Neural crest cell (in vitro differentiated cells): Measurements from ENCODE around the gene SLC47A2. TPM values are rescaled to one million over a fixed set of nuclear protein-coding genes. Genes with fewer than 3 reads are reported as not detected.

ENCODE experiments used
- DNase-seq: peaks from one replicate; pipeline ENCODE4 v3.0.0; 2021; ENCODE audit warnings: low read depth, mixed read lengths, low spot score
- H3K27ac Mint-ChIP-seq: one replicate; pipeline ENCODE4 v1.8.0; 2021; ENCODE audit warnings: mild to moderate bottlenecking, mixed read lengths; ENCODE audit not compliant: unreplicated experiment
- H3K27me3 Mint-ChIP-seq: 2 replicates; pipeline ENCODE4 v1.8.0; 2021; ENCODE audit warnings: low read depth, mild to moderate bottlenecking, mixed read lengths
- H3K36me3 Mint-ChIP-seq: 2 replicates; pipeline ENCODE4 v1.8.0; 2021; ENCODE audit warnings: low read depth, mild to moderate bottlenecking, mixed read lengths
- H3K4me1 Mint-ChIP-seq: 2 replicates; pipeline ENCODE4 v1.8.0; 2021; ENCODE audit warnings: mixed read lengths
- H3K4me3 Mint-ChIP-seq: one replicate; pipeline ENCODE4 v1.8.0; 2021; ENCODE audit warnings: mild to moderate bottlenecking, mixed read lengths
- H3K9me3 Mint-ChIP-seq: 2 replicates; pipeline ENCODE4 v1.8.0; 2021; ENCODE audit warnings: mixed read lengths
- total RNA-seq: library from RNA; stranded (reverse); gene quantifications from 2 replicates; pipeline ENCODE4 v1.2.1, GENCODE V29; 2021
- TF ChIP-seq, protein P1 (sequence below): fragments of 200-600 bp; sonication (generic); conservative IDR thresholded peaks from 2 replicates; pipeline ENCODE4 v1.5.0; 2021; ENCODE audit warnings: antibody characterized with exemption, mild to moderate bottlenecking

Gene SLC47A2
- total RNA-seq, 1 donor from 2014 or later: not detected

DNA sequence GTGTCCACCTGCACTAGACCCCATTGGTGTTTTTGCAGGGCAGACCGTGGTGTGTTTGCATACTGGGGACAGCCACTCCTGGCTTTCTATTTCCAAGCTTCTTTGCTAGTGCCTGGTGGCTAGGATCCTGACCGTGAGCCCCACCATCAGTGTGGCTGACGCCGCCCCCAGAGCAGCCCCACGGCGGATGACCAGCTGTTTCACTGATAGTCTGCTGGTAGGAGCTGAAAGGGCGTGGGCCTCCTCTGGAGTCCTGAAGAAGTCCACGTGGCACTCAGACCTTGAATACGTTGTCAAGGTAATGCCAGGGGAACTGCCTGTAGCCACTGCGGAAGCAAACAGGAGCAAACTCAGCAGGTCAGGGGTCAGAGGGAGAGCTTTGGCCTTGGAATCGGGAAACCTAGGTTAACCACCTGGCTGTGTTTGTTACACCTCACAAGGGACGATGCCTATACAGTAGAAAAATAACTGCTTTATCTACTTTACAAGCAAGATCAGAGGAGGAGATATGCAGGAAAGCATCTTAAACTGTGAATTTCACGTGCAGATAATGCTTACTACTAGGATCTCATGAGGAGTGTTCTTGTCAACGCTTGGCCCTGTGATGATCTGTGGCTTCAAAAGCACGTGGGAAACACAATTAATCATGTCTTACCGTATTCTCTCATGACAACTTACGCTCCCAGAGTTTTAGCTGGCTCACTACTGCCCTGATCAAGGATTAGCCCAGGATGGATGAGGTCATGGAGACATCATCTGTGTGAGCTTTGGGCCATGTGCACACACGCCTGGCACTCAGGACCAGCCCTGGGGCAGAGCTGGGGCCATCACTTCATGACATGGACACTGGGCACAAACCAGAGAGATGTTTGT is 37.6 kb downstream of the SLC47A2 start:
- Mint-ChIP-seq H3K4me3 (no peak overlapping the region), H3K36me3 (peaks cover 55% of the 10 kb centered on the region)

DNA sequence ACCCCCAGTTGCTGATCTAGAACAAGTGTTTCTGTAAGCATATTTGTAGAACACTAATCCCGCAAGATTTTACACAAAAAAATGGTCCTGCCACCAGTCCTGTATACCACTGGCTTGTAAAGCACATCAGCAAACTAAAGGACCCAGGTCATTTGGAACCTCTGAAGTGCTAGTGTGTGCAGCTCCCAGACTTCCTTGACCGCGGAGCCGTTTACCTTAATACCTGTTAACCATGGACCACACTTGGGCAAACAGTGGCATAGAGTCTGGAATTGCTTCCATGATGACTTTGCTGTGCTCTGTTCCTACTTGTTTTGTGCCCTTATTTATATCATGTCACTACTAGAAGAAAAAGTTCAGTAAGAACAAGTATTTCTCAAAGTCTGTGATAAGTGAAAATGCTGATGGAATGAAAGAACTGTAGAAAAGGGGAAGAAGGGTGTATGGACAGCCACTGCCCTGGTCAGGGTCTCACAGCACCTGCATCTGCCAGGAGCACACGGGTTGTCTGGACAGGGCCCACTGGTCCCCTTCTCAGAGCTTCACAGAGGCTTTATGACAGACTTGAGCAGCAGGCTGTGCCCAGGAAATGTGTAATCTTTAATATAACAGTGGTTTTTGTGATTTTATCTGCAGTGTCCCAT is 38.5 kb downstream of the SLC47A2 start:
- Mint-ChIP-seq H3K4me1 (no peaks in the 10 kb centered on the region), H3K27ac (no peak overlapping the region), H3K4me3 (no peak overlapping the region), H3K27me3 (no peaks in the 10 kb centered on the region), H3K36me3 (peaks cover 46% of the 10 kb centered on the region), H3K9me3 (peaks cover 9% of the 10 kb centered on the region)
- TF ChIP-seq, protein P1, sequence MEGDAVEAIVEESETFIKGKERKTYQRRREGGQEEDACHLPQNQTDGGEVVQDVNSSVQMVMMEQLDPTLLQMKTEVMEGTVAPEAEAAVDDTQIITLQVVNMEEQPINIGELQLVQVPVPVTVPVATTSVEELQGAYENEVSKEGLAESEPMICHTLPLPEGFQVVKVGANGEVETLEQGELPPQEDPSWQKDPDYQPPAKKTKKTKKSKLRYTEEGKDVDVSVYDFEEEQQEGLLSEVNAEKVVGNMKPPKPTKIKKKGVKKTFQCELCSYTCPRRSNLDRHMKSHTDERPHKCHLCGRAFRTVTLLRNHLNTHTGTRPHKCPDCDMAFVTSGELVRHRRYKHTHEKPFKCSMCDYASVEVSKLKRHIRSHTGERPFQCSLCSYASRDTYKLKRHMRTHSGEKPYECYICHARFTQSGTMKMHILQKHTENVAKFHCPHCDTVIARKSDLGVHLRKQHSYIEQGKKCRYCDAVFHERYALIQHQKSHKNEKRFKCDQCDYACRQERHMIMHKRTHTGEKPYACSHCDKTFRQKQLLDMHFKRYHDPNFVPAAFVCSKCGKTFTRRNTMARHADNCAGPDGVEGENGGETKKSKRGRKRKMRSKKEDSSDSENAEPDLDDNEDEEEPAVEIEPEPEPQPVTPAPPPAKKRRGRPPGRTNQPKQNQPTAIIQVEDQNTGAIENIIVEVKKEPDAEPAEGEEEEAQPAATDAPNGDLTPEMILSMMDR: no peak
- no peak for DNase-seq

More for the DNA sequence above, 37.6 kb downstream of the SLC47A2 start:
- no peak for DNase-seq
- Mint-ChIP-seq H3K27ac (no peak overlapping the region), H3K4me1 (no peaks in the 10 kb centered on the region), H3K9me3 (peaks cover 9% of the 10 kb centered on the region), H3K27me3 (no peaks in the 10 kb centered on the region)
- TF ChIP-seq, protein P1: no peak

DNA sequence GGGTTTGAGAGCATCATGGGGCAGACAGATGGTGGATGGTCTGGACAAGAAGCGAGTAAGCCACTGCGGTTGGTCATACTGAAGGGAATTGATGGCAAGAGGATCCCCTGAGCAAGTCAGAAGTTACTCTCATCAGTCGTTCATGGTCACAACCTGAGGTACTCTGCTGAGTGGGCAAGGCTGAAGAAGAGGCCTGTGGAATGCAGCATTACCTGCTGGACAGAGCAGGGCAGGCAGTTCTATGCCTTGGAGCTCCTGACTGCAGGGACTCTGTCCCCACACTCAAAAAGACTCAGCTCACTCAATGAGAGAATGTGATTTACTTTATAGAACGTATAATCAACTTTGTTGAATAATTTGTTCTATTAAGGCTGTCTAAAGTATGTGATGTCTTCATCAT is 39.5 kb downstream of the SLC47A2 start:
- no peak for DNase-seq
- Mint-ChIP-seq H3K27me3 (no peaks in the 10 kb centered on the region), H3K4me1 (no peaks in the 10 kb centered on the region), H3K36me3 (peaks cover 41% of the 10 kb centered on the region), H3K27ac (no peak overlapping the region), H3K4me3 (no peak overlapping the region), H3K9me3 (peaks cover 9% of the 10 kb centered on the region)
- TF ChIP-seq, protein P1: no peak

DNA sequence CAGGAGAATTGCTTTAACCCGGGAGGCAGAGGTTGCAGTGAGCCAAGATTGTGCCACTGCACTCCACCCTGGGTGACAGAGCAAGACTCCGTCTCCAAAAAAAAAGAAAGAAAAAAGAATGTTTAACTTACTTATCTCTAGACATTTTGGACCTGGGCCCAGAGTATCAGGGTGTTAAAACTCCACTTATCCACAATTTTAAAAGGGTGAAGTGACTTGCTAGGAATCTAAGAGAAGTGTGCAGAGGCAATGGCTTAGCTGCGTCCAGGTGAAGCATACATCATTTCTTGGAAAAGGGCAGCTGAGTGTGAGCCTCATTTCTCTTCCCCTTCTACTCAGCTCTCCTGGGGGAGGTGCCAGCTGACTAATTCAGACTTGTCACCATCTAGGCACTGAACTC is 42.8 kb downstream of the SLC47A2 start:
- Mint-ChIP-seq H3K4me3 (no peak overlapping the region), H3K36me3 (peaks cover 34% of the 10 kb centered on the region), H3K27ac (peak overlapping the region; percentile 35)

DNA sequence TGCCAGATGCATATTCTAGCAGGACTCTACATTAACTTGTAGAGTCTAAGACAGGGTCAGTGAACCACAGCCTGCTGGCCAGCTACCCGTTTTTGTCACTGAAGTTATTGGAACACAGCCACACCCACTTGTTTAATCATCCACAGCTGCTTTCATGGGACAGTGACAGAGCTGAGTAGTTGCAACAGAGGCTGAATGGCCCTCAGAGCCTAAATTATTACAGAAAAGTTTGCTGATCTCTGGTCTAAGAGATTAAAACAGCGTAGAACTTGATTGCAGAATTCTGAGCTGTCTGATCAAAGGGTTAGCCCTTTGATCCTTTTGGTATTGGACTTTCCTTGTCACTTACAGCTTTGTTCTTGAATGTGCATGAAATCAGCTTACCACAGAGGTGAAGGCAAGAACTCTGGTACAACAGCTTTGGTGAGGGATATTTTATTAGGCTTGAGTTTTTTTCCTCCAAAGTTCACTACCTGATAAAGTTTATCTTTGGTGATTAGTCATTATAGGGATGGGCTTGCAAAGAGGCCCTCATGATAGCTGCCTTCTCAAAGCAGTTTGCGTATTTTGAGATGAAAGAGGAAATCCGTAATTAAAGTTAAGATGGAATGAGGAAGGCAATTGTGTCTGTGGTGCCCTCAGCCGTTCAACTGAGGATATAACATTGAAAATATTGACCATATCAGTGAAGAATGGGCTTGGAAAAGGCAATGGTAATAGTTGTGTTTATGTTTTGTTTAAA is 44.2 kb downstream of the SLC47A2 start:
- H3K4me1 Mint-ChIP-seq: no peaks in the 10 kb centered on the region
- TF ChIP-seq, protein P1: no peak
- peaks cover 3% of the 10 kb centered on the region for H3K9me3 Mint-ChIP-seq
- no peaks in the 10 kb centered on the region for H3K27me3 Mint-ChIP-seq
- H3K4me3 Mint-ChIP-seq: no peak overlapping the region
- DNase-seq: no peak
- peaks cover 21% of the 10 kb centered on the region for H3K36me3 Mint-ChIP-seq
- H3K27ac Mint-ChIP-seq: no peak overlapping the region

More for the DNA sequence above, 42.8 kb downstream of the SLC47A2 start:
- DNase-seq: no peak
- no peaks in the 10 kb centered on the region for H3K27me3 Mint-ChIP-seq
- TF ChIP-seq, protein P1: no peak
- H3K4me1 Mint-ChIP-seq: no peaks in the 10 kb centered on the region
- peaks cover 9% of the 10 kb centered on the region for H3K9me3 Mint-ChIP-seq
